ENCODE measurements around the gene MMS19. TPM values are rescaled to one million over a fixed set of nuclear protein-coding genes. Genes with fewer than 3 reads are reported as not detected.

Gene MMS19
- total RNA-seq, 1 experiment from 2014 or later, result 83.3 TPM

- Histone ChIP-seq H3K27me3 (ENCODE audit: control insufficient read depth, insufficient read depth, low read length) (no peaks in the 10 kb centered on the region), H3K27ac (ENCODE audit: low read length) (no peak overlapping the region), H3K36me3 (ENCODE audit: control insufficient read depth, insufficient read depth, low read length) (peaks cover 5% of the 10 kb centered on the region; the same call in 1 of the 2 replicates), H3K9me3 (ENCODE audit: control insufficient read depth, insufficient read depth, low read depth, low read length) (no peaks in the 10 kb centered on the region), H3K4me1 (ENCODE audit: control insufficient read depth, insufficient read depth, low read length) (peaks cover 13% of the 10 kb centered on the region), H3K4me3 (ENCODE audit: low read depth in 2 of 2, low read length in 2 of 2) (no peak overlapping the region)
- ChIA-PET CTCF (no interaction called here), POLR2A (interaction anchor here (0.5 kb wide), 1 partner anchor 275 kb away, joined by 3 read pairs; no protein-coding TSS in a partner anchor)
- intact Hi-C loops (cut with micrococcal nuclease; ENCODE audit: unreplicated experiment), result no loop called here
- no peak for ATAC-seq
- no TSS peak for BruUV-seq (replicated peaks)
- in situ Hi-C loops (cut with HindIII; ENCODE audit: low pct_unique_long_range_greater_than_20kb, low sequenced_read_pairs), result no loop called here
- no peak for DNase-seq (ENCODE audit: low read depth, low spot score)
- TF ChIP-seq TCF7L2 (IDR thresholded peaks at IDR 0.05; ENCODE audit: low read depth, low read length) (no peak), SIN3A (IDR thresholded peaks at IDR 0.05; ENCODE audit: borderline replicate concordance, insufficient read depth, low read depth, low read length) (no peak)
Measured at GRCh38 chr10:97450828-97451227, 47.4 kb downstream of the MMS19 start.

- TF ChIP-seq SIN3A (IDR thresholded peaks at IDR 0.05; ENCODE audit: borderline replicate concordance, insufficient read depth, low read depth, low read length), result peak; percentile 88; the same call in 1 of the 2 replicates
- TF ChIP-seq POLR2AphosphoS5 (IDR thresholded peaks at IDR 0.05; ENCODE audit: low read depth, low read length), result peak; percentile 91
- peak; percentile 6; the same call in 1 of the 2 replicates for TF ChIP-seq TCF7L2 (IDR thresholded peaks at IDR 0.05; ENCODE audit: low read depth, low read length)
- TF ChIP-seq CTCF (IDR thresholded peaks at IDR 0.05), result no peak
- ChIA-PET CTCF (no interaction called here), POLR2A (no interaction called here)
- Histone ChIP-seq H3K27ac (ENCODE audit: low read length) (peak within 1 kb of the TSS; percentile 90), H3K4me3 (ENCODE audit: low read depth in 2 of 2, low read length in 2 of 2) (peak within 1 kb of the TSS; percentile 75 to 90), H3K36me3 (ENCODE audit: control insufficient read depth, insufficient read depth, low read length) (no peaks in the 10 kb centered on the region; the same call in 1 of the 2 replicates), H3K27me3 (ENCODE audit: control insufficient read depth, insufficient read depth, low read length) (no peaks in the 10 kb centered on the region), H3K9me3 (ENCODE audit: control insufficient read depth, insufficient read depth, low read depth, low read length) (no peaks in the 10 kb centered on the region), H3K4me1 (ENCODE audit: control insufficient read depth, insufficient read depth, low read length) (peaks cover 20% of the 10 kb centered on the region)
- in situ Hi-C loops (cut with HindIII; ENCODE audit: low pct_unique_long_range_greater_than_20kb, low sequenced_read_pairs), result no loop called here
- peak; percentile 99 for ATAC-seq
- DNase-seq (ENCODE audit: low read depth, low spot score), result peak; percentile 93
- intact Hi-C loops (cut with micrococcal nuclease; ENCODE audit: unreplicated experiment), result no loop called here
- TSS peak; percentile 85 for BruUV-seq (replicated peaks)
Measured at GRCh38 chr10:97445722-97446639, 52.2 kb downstream of the MMS19 start, which contains the start of the genes EXOSC1 and ZDHHC16. EXOSC1 (minus strand) TSS chr10:97446006; CDS start chr10:97445985, 21 bp downstream. ZDHHC16 (plus strand) TSS chr10:97446175; CDS start chr10:97451676, 5,501 bp downstream.

GRCh38 chr10:97445357-97445721, 52.9 kb downstream of the MMS19 start:
- ATAC-seq (no peak; the same call in 1 of the 2 replicates), DNase-seq (ENCODE audit: low read depth, low spot score) (no peak)
- intact Hi-C loops (cut with micrococcal nuclease; ENCODE audit: unreplicated experiment) (no loop called here), in situ Hi-C loops (cut with HindIII; ENCODE audit: low pct_unique_long_range_greater_than_20kb, low sequenced_read_pairs) (no loop called here)
- no peaks in the 10 kb centered on the region for H3K9me3 ChIP-seq (ENCODE audit: control insufficient read depth, insufficient read depth, low read depth, low read length)
- H3K4me3 ChIP-seq (ENCODE audit: low read depth in 2 of 2, low read length in 2 of 2), result peak overlapping the region; percentile 75 to 90
- peaks cover 20% of the 10 kb centered on the region for H3K4me1 ChIP-seq (ENCODE audit: control insufficient read depth, insufficient read depth, low read length)
- no peaks in the 10 kb centered on the region for H3K27me3 ChIP-seq (ENCODE audit: control insufficient read depth, insufficient read depth, low read length)
- POLR2A ChIA-PET, result no interaction called here
- no peak for TF ChIP-seq TCF7L2 (IDR thresholded peaks at IDR 0.05; ENCODE audit: low read depth, low read length)
- CTCF ChIA-PET, result no interaction called here
- H3K36me3 ChIP-seq (ENCODE audit: control insufficient read depth, insufficient read depth, low read length), result no peaks in the 10 kb centered on the region; the same call in 1 of the 2 replicates
- H3K27ac ChIP-seq (ENCODE audit: low read length), result peak overlapping the region; percentile 90
- BruUV-seq (replicated peaks), result no TSS peak

GRCh38 chr10:97444212-97444611, 54.0 kb downstream of the MMS19 start:
- intact Hi-C loops (cut with micrococcal nuclease; ENCODE audit: unreplicated experiment), result no loop called here
- no peaks in the 10 kb centered on the region for H3K9me3 ChIP-seq (ENCODE audit: control insufficient read depth, insufficient read depth, low read depth, low read length)
- no peaks in the 10 kb centered on the region for H3K27me3 ChIP-seq (ENCODE audit: control insufficient read depth, insufficient read depth, low read length)
- in situ Hi-C loops (cut with HindIII; ENCODE audit: low pct_unique_long_range_greater_than_20kb, low sequenced_read_pairs), result no loop called here
- H3K4me3 ChIP-seq (ENCODE audit: low read depth in 2 of 2, low read length in 2 of 2), result no peak overlapping the region
- no peak overlapping the region for H3K27ac ChIP-seq (ENCODE audit: low read length)
- no peaks in the 10 kb centered on the region; the same call in 1 of the 2 replicates for H3K36me3 ChIP-seq (ENCODE audit: control insufficient read depth, insufficient read depth, low read length)
- DNase-seq (ENCODE audit: low read depth, low spot score) (no peak), ATAC-seq (no peak)
- POLR2A ChIA-PET, result no interaction called here
- CTCF ChIA-PET, result no interaction called here
- peaks cover 20% of the 10 kb centered on the region for H3K4me1 ChIP-seq (ENCODE audit: control insufficient read depth, insufficient read depth, low read length)
- BruUV-seq (replicated peaks), result TSS peak; percentile 72
- TF ChIP-seq TCF7L2 (IDR thresholded peaks at IDR 0.05; ENCODE audit: low read depth, low read length), result no peak
- no peak for TF ChIP-seq REST (IDR thresholded peaks at IDR 0.05; ENCODE audit: insufficient read depth in 1 of 2, low read depth in 2 of 2, low read length in 1 of 2)
- TF ChIP-seq SIN3A (IDR thresholded peaks at IDR 0.05; ENCODE audit: borderline replicate concordance, insufficient read depth, low read depth, low read length), result no peak
- no peak for TF ChIP-seq POLR2AphosphoS5 (IDR thresholded peaks at IDR 0.05; ENCODE audit: low read depth, low read length)

All from Panc1 (cell line).